Lower leg skin (tissue), 4 donors: Measurements from ENCODE around the gene PRRT4. TPM values are rescaled to one million over a fixed set of nuclear protein-coding genes. Genes with fewer than 3 reads are reported as not detected.

Source experiments
- DNase-seq, 2 donors: peaks; one replicate each; pipeline ENCODE4 v3.0.0-alpha.2; 2019; ENCODE audit warnings: low spot score in 2 of 2
- H3K4me3 ChIP-seq: fragments of 200-600 bp; sonication (generic); 2 replicates; pipeline ENCODE4 v1.5.1; 2017; ENCODE audit warnings: mild to moderate bottlenecking, low read depth; ENCODE audit not compliant: poor library complexity, severe bottlenecking
- POLR2A ChIP-seq, 2 donors: fragments of 450-650 bp; IDR thresholded peaks; one replicate each; pipeline ENCODE4 v1.6.1; 2016 to 2017; ENCODE audit warnings: antibody characterized with exemption in 2 of 2, mild to moderate bottlenecking in 1 of 2, moderate library complexity in 1 of 2
- WGBS, 2 donors: methylation state at CpG; one replicate each; pipeline ENCODE4 v1.1.5; 2018; 5-methylcytosine and 5-hydroxymethylcytosine counted together
- intact Hi-C: fragments of 100-400 bp; cut with DNase I; formaldehyde crosslinking; loops from one replicate; pipeline ENCODE4 v1.15.0; 2023; ENCODE audit warnings: low total_unique reads
- total RNA-seq, 4 donors: library from RNA; depleted of rRNA; stranded (reverse); fragments of >200 nt; gene quantifications; one replicate each; pipeline ENCODE4 v1.1.0, GENCODE V29; 2016
- TF ChIP-seq, protein P1 (sequence below), 3 donors: fragments of 450-650 bp; IDR thresholded peaks; one replicate each; pipeline ENCODE4 v1.5.1; 2016; ENCODE audit warnings: antibody characterized with exemption in 3 of 3, mild to moderate bottlenecking in 3 of 3, moderate library complexity in 2 of 3

The PRRT4 gene
- total RNA-seq, 4 donors from 2014 or later: 1.3 to 4.5 (median 1.9) TPM

DNA sequence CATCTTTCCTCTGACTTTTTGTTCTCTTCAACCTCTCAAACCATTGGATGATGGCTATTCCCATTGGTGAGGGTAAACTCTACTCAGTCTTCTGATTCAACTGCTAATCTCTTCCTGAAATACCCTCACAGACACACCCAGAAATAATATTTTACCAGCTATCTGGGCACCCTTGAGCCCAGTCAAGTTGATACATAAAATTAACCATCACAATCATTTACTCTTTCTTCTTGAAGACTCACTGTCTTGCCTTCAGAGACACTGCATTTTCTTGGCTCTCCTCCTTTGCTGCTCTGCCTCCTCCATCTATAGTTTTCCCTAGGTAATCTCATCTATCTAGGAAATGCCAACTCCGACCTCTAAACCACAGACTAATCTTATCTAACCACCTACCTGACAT is 12.6 kb upstream of the PRRT4 start:
- 69 to 75% methylated on average over 1 of the region's 1 CpG for WGBS, 2 donors

DNA sequence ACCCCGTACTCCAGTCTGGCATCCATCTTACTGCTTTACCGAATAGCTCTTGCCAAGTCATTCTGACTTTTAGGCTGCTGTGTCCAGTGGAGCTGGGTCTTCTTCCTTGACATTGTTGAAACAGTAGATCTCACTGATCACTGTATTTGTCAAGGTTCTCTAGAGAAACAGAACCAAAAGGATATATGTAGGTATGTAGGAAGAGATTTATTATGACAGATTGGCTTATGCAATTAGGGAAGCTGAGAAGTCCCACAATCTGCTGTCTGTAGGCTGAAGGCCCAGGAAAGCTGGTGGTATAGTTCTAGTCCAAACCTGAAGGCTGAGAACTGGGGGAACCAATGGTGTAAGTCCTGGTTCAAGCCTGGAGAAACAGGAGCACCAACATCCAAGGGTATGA is 12.1 kb upstream of the PRRT4 start:
- intact Hi-C loops: no loop called here
- no peak overlapping the region for H3K4me3 ChIP-seq
- TF ChIP-seq POLR2A (IDR thresholded peaks at IDR 0.05): no peak
- TF ChIP-seq, protein P1, sequence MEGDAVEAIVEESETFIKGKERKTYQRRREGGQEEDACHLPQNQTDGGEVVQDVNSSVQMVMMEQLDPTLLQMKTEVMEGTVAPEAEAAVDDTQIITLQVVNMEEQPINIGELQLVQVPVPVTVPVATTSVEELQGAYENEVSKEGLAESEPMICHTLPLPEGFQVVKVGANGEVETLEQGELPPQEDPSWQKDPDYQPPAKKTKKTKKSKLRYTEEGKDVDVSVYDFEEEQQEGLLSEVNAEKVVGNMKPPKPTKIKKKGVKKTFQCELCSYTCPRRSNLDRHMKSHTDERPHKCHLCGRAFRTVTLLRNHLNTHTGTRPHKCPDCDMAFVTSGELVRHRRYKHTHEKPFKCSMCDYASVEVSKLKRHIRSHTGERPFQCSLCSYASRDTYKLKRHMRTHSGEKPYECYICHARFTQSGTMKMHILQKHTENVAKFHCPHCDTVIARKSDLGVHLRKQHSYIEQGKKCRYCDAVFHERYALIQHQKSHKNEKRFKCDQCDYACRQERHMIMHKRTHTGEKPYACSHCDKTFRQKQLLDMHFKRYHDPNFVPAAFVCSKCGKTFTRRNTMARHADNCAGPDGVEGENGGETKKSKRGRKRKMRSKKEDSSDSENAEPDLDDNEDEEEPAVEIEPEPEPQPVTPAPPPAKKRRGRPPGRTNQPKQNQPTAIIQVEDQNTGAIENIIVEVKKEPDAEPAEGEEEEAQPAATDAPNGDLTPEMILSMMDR (IDR thresholded peaks at IDR 0.05): no peak
- WGBS, 2 donors: 66 to 79% methylated on average over 2 of the region's 2 CpGs
- no peak for DNase-seq

More for the DNA sequence above, 12.6 kb upstream of the PRRT4 start:
- DNase-seq: no peak
- H3K4me3 ChIP-seq: no peak overlapping the region
- TF ChIP-seq, protein P1 (IDR thresholded peaks at IDR 0.05): no peak
- TF ChIP-seq POLR2A (IDR thresholded peaks at IDR 0.05): no peak
- intact Hi-C loops: no loop called here

DNA sequence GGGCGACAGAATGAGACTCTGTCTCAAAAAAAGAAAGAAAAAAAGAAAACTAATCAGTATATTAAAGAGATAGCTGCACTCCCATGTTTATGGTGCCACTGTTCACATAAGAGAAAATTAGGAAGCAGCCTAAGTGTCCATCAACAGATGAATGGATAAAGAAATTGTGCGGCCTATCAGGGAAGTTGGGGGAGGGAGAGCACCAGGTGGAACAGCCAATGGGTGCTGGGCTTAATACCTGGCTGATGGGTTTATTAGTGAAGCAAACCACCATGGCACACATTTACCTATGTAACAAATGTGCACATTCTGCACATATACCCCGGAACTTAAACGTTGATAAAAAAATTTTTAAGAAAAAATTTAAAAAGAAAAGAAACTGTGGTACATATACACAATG is 9.0 kb upstream of the PRRT4 start:
- TF ChIP-seq POLR2A (IDR thresholded peaks at IDR 0.05): no peak
- TF ChIP-seq, protein P1 (IDR thresholded peaks at IDR 0.05): no peak
- 90 to 92% methylated on average over 4 of the region's 4 CpGs for WGBS, 2 donors

DNA sequence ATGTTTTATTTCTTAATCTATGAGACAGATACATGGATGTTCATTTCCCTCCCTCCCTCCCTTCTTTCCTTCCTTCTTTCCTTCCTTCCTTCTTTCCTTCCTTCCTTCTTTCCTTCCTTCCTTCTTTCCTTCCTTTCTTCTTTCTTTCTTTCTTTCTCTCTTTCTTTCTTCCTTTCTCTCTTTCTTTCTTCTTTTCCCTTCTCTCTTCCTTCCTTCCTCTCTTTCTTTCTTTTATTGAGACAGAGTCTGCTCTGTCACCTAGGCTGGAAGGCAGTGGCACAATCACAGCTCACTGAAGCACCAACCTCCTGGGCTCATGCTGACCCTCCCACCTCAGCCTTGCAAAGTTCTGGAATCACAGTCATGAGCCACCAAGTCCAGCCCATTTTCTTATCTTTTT is 5.5 kb upstream of the PRRT4 start:
- DNase-seq: no peak
- no peak for TF ChIP-seq POLR2A (IDR thresholded peaks at IDR 0.05)
- TF ChIP-seq, protein P1 (IDR thresholded peaks at IDR 0.05): no peak
- intact Hi-C loops: no loop called here
- no peak overlapping the region for H3K4me3 ChIP-seq

More for the DNA sequence above, 9.0 kb upstream of the PRRT4 start:
- DNase-seq: no peak
- intact Hi-C loops: no loop called here
- no peak overlapping the region for H3K4me3 ChIP-seq

DNA sequence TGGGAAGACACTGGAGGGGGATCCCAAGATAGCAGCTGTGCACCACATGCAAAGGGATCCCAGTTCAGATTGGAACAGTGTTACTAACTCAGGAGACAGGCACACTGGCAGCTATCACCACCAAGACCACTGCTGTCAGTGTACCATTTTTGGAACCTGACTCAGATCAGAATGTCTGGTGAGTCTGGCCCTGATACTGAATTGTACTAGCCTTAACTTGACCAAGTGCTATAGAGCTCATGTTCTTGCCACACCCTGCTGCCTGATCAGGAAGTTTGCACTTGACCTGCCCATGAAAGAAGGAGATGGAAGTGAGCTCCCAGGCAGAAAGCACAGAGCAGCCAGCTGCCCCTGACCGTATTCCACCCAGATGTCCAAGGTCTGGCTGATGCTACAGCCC is 4.8 kb upstream of the PRRT4 start:
- WGBS, 2 donors: 27 to 50% methylated on average over 1 of the region's 1 CpG
- TF ChIP-seq, protein P1 (IDR thresholded peaks at IDR 0.05): no peak
- TF ChIP-seq POLR2A (IDR thresholded peaks at IDR 0.05): no peak
- H3K4me3 ChIP-seq: no peak overlapping the region
- intact Hi-C loops: no loop called here
- no peak for DNase-seq

DNA sequence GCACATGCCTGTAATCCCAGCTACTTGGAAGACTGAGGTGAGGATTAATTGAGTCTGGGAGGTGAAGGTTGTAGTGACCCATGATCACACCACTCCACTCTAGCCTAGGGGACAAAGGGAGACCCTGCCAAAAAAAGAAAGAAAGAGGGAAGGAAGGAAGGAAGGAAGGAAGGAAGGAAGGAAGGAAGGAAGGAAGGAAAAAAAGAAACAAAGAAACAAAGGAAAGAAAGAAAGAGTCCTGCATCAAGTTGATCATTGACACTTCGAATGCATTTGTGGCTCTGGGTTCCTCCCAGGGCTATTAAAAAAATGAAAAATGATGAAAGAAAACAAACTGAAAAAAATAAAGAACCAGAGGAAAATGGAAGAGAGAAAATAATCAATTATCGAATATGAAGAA is 3.9 kb upstream of the PRRT4 start:
- WGBS, 2 donors: 85 to 91% methylated on average over 2 of the region's 2 CpGs

More for the DNA sequence above, 3.9 kb upstream of the PRRT4 start:
- DNase-seq: no peak
- intact Hi-C loops: no loop called here
- no peak overlapping the region for H3K4me3 ChIP-seq
- no peak for TF ChIP-seq POLR2A (IDR thresholded peaks at IDR 0.05)
- TF ChIP-seq, protein P1 (IDR thresholded peaks at IDR 0.05): no peak
